Measurements from ENCODE around the gene IGSF21. TPM values are rescaled to one million over a fixed set of nuclear protein-coding genes. Genes with fewer than 3 reads are reported as not detected.

The IGSF21 gene
- polyA plus RNA-seq, 1 donor (not counting 4 experiments of a cell fraction or from before 2014, with no cell fraction given) = not detected

- Histone ChIP-seq H2AFZ (ENCODE audit: control insufficient read depth, low read length) (no peak overlapping the region), H3K4me2 (ENCODE audit: control insufficient read depth, extremely low read depth, insufficient read depth, low read depth, low read length) (no peak overlapping the region), H3K36me3 (ENCODE audit: control insufficient read depth in 2 of 2, extremely low read depth in 1 of 2, insufficient read depth in 2 of 2, low read length in 2 of 2) (no peaks in the 10 kb centered on the region), H3K79me2 (ENCODE audit: control insufficient read depth, insufficient read depth, low read length) (no peaks in the 10 kb centered on the region), H3K27me3 (ENCODE audit: control insufficient read depth, extremely low read depth, insufficient read depth, low read length) (no peaks in the 10 kb centered on the region), H3K4me3 (ENCODE audit: control insufficient read depth in 2 of 3, extremely low read depth in 1 of 3, insufficient read depth in 2 of 3, low read depth in 1 of 3, low read length in 3 of 3) (no peak overlapping the region), H3K4me1 (ENCODE audit: control insufficient read depth, extremely low read depth, insufficient read depth, low read length) (no peaks in the 10 kb centered on the region), H3K9me1 (ENCODE audit: control insufficient read depth, extremely low read depth, insufficient read depth, low read length) (no peaks in the 10 kb centered on the region), H3K9me3 (ENCODE audit: control insufficient read depth, low read depth, low read length) (no peaks in the 10 kb centered on the region), H3K9ac (ENCODE audit: control insufficient read depth, extremely low read depth, insufficient read depth, low read length) (no peak overlapping the region), H4K20me1 (ENCODE audit: control insufficient read depth, extremely low read depth, insufficient read depth, low read length) (no peaks in the 10 kb centered on the region), H3K27ac (ENCODE audit: control insufficient read depth, insufficient read depth, low read length) (no peak overlapping the region)
- FAIRE-seq = no peak
- TF ChIP-seq CTCF (optimal IDR thresholded peaks at IDR 0.05 in 1 of 3, IDR thresholded peaks at IDR 0.05 in 1 of 3, conservative IDR thresholded peaks at IDR 0.05 in 1 of 3; ENCODE audit: extremely low read depth in 1 of 3, insufficient read depth in 2 of 3, low read length in 3 of 3) (no peak), EZH2 (IDR thresholded peaks at IDR 0.05; ENCODE audit: low read length) (no peak)
- no peak for DNase-seq (ENCODE audit: low read depth, low spot score)
- dilution Hi-C loops (cut with MboI; ENCODE audit: extremely low pct_ligation_motif_present, low sequenced_read_pairs) = no loop called here
These were observed 240.0 kb downstream of the IGSF21 start for GRCh38 chr1:18347559-18347958.

GRCh38 chr1:18348354-18348753, 240.8 kb downstream of the IGSF21 start:
- Histone ChIP-seq H3K9me1 (ENCODE audit: control insufficient read depth, extremely low read depth, insufficient read depth, low read length) (no peaks in the 10 kb centered on the region), H3K4me2 (ENCODE audit: control insufficient read depth, extremely low read depth, insufficient read depth, low read depth, low read length) (no peak overlapping the region), H3K27me3 (ENCODE audit: control insufficient read depth, extremely low read depth, insufficient read depth, low read length) (no peaks in the 10 kb centered on the region), H3K4me3 (ENCODE audit: control insufficient read depth in 2 of 3, extremely low read depth in 1 of 3, insufficient read depth in 2 of 3, low read depth in 1 of 3, low read length in 3 of 3) (no peak overlapping the region), H2AFZ (ENCODE audit: control insufficient read depth, low read length) (no peak overlapping the region), H4K20me1 (ENCODE audit: control insufficient read depth, extremely low read depth, insufficient read depth, low read length) (no peaks in the 10 kb centered on the region), H3K36me3 (ENCODE audit: control insufficient read depth in 2 of 2, extremely low read depth in 1 of 2, insufficient read depth in 2 of 2, low read length in 2 of 2) (no peaks in the 10 kb centered on the region), H3K4me1 (ENCODE audit: control insufficient read depth, extremely low read depth, insufficient read depth, low read length) (no peaks in the 10 kb centered on the region), H3K79me2 (ENCODE audit: control insufficient read depth, insufficient read depth, low read length) (no peaks in the 10 kb centered on the region), H3K27ac (ENCODE audit: control insufficient read depth, insufficient read depth, low read length) (no peak overlapping the region), H3K9me3 (ENCODE audit: control insufficient read depth, low read depth, low read length) (no peaks in the 10 kb centered on the region), H3K9ac (ENCODE audit: control insufficient read depth, extremely low read depth, insufficient read depth, low read length) (no peak overlapping the region)
- TF ChIP-seq CTCF (optimal IDR thresholded peaks at IDR 0.05 in 1 of 3, IDR thresholded peaks at IDR 0.05 in 1 of 3, conservative IDR thresholded peaks at IDR 0.05 in 1 of 3; ENCODE audit: extremely low read depth in 1 of 3, insufficient read depth in 2 of 3, low read length in 3 of 3) (no peak), EZH2 (IDR thresholded peaks at IDR 0.05; ENCODE audit: low read length) (no peak)
- FAIRE-seq (no peak), DNase-seq (ENCODE audit: low read depth, low spot score) (no peak)
- dilution Hi-C loops (cut with MboI; ENCODE audit: extremely low pct_ligation_motif_present, low sequenced_read_pairs) = no loop called here

Data from keratinocyte (primary cell).